Measurements from ENCODE around the gene SYT1. TPM values are rescaled to one million over a fixed set of nuclear protein-coding genes. Genes with fewer than 3 reads are reported as not detected.

The SYT1 gene
- total RNA-seq, 4 donors from 2014 or later = 1.4 to 4.1 (median 1.8) TPM

GRCh38 chr12:79048962-79049361 lies 184.4 kb downstream of the SYT1 start:
- TF ChIP-seq CTCF (IDR thresholded peaks at IDR 0.05) (no peak), POLR2A (IDR thresholded peaks at IDR 0.05) (no peak)
- no peaks in the 10 kb centered on the region for H3K36me3 ChIP-seq

GRCh38 chr12:79053394-79053793 lies 188.8 kb downstream of the SYT1 start:
- no peak overlapping the region for H3K4me3 ChIP-seq
- no peaks in the 10 kb centered on the region for H3K4me1 ChIP-seq
- no peaks in the 10 kb centered on the region for H3K36me3 ChIP-seq
- no peak for DNase-seq
- no peak for TF ChIP-seq CTCF (IDR thresholded peaks at IDR 0.05)
- TF ChIP-seq POLR2A (IDR thresholded peaks at IDR 0.05) = no peak
- no peaks in the 10 kb centered on the region for H3K9me3 ChIP-seq
- no peak overlapping the region for H3K27ac ChIP-seq
- no peaks in the 10 kb centered on the region for H3K27me3 ChIP-seq

More at GRCh38 chr12:79048962-79049361, 184.4 kb downstream of the SYT1 start:
- Histone ChIP-seq H3K4me3 (no peak overlapping the region), H3K4me1 (no peaks in the 10 kb centered on the region), H3K27me3 (no peaks in the 10 kb centered on the region), H3K9me3 (no peaks in the 10 kb centered on the region), H3K27ac (no peak overlapping the region)
- no peak for DNase-seq

- no peaks in the 10 kb centered on the region for H3K4me1 ChIP-seq
- no peaks in the 10 kb centered on the region for H3K36me3 ChIP-seq
- DNase-seq = no peak
- no peaks in the 10 kb centered on the region for H3K9me3 ChIP-seq
- no peak overlapping the region for H3K27ac ChIP-seq
- H3K4me3 ChIP-seq = no peak overlapping the region
- TF ChIP-seq POLR2A (IDR thresholded peaks at IDR 0.05) (no peak), CTCF (IDR thresholded peaks at IDR 0.05) (no peak)
- H3K27me3 ChIP-seq = no peaks in the 10 kb centered on the region
Measured at GRCh38 chr12:79055926-79056674, 191.5 kb downstream of the SYT1 start.

- Histone ChIP-seq H3K4me1 (no peaks in the 10 kb centered on the region), H3K4me3 (no peak overlapping the region), H3K9me3 (no peaks in the 10 kb centered on the region), H3K27ac (no peak overlapping the region), H3K36me3 (no peaks in the 10 kb centered on the region), H3K27me3 (no peaks in the 10 kb centered on the region)
- TF ChIP-seq POLR2A (IDR thresholded peaks at IDR 0.05) = no peak
- TF ChIP-seq CTCF (IDR thresholded peaks at IDR 0.05) = no peak
- DNase-seq = no peak
Measured at GRCh38 chr12:79056775-79057174, 192.2 kb downstream of the SYT1 start.

GRCh38 chr12:79057540-79057939 lies 193.0 kb downstream of the SYT1 start:
- H3K9me3 ChIP-seq = no peaks in the 10 kb centered on the region
- no peaks in the 10 kb centered on the region for H3K27me3 ChIP-seq
- TF ChIP-seq POLR2A (IDR thresholded peaks at IDR 0.05) (no peak), CTCF (IDR thresholded peaks at IDR 0.05) (no peak)
- no peak overlapping the region for H3K27ac ChIP-seq
- no peak for DNase-seq
- H3K4me3 ChIP-seq = no peak overlapping the region
- H3K4me1 ChIP-seq = no peaks in the 10 kb centered on the region
- H3K36me3 ChIP-seq = no peaks in the 10 kb centered on the region

Data from Peyer's patch (tissue), 4 donors.